Posterior vena cava (tissue), 2 donors: ENCODE data around the gene UROD. TPM values are rescaled to one million over a fixed set of nuclear protein-coding genes. Genes with fewer than 3 reads are reported as not detected.

Experiments
- DNase-seq: peaks from one replicate; pipeline ENCODE4 v3.0.0-alpha.2; 2020; ENCODE audit warnings: low spot score
- intact Hi-C, 2 donors: fragments of 100-400 bp; cut with DNase I; formaldehyde crosslinking; loops; one replicate each; pipeline versions ENCODE4 v1.14.1 to v1.14.2; 2022 to 2023
- total RNA-seq, 2 donors: library from RNA; stranded (reverse); fragmentation: NEBNext Ultra II Directional; extraction: Animal tissue kit (Norgen Biotek cat#: 25700); gene quantifications; one replicate each; pipeline ENCODE4 v1.2.1, GENCODE V29; 2021
- donor health status: DM: yes; HTN: yes; CAD: no.
- donor health status: DM: yes; HTN: yes; CAD: no.

The UROD gene
- total RNA-seq, 2 donors from 2014 or later = 59.5 to 68.6 TPM

GRCh38 chr1:45004281-45004920 is 7.7 kb upstream of the UROD start:
- no peak for DNase-seq
- intact Hi-C loops = loop anchor here in 1 of 2 donors (10.0 kb wide), 1 partner anchor 220 kb away; the partner anchor contains the start of gene BEST4

DNA sequence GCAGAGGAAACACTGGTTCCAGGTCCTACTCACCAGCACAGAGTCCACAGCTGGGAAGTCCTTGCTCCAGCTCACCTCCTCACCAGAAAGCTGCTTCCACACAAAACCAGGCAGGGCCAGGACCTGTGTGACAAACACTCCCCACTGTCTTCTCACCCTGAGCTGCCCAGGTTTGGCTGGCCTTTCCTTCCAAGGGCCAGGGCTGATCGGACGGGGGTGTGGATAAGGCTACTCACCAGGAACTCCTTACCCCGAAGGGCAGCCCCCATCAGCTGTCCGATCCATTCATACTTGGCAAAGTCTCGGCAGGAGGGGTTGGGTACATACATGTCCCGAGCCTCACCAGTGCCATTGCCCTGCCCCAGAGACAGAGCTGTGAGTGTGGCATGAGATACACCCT is 6.3 kb upstream of the UROD start:
- no peak for DNase-seq
- intact Hi-C loops = loop anchor here in 1 of 2 donors (10.0 kb wide), 1 partner anchor 221 kb away; the partner anchor contains the start of gene BEST4

DNA sequence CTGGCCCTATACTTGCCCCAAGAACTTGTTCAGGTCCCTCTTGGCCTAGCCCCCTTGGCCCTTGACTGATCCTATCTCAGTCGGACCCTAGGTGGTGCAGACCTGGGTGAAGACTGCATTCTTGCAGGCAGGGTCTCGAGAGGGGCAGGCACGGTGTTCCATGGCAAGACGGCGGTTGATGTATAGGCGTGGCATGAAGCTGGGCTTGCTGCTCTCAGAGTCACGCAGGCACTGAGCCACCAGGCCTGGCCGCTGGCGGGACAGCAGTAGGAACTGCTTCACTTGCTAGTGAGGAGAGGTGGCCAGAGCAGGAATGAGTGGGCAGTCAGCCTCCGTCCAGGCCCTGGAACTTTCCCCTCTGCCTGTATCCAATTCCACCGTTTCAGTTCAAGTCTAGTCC is 4.7 kb upstream of the UROD start:
- intact Hi-C loops = loop anchor here in 1 of 2 donors (10.0 kb wide), 1 partner anchor 223 kb away; the partner anchor contains the start of gene BEST4

GRCh38 chr1:45008076-45008475 is 4.0 kb upstream of the UROD start:
- intact Hi-C loops = loop anchor here in 1 of 2 donors (10.0 kb wide), 1 partner anchor 223 kb away; the partner anchor contains the start of gene BEST4
- DNase-seq = no peak

More for the DNA sequence above, 4.7 kb upstream of the UROD start:
- DNase-seq = no peak

GRCh38 chr1:45008516-45008915 is 3.5 kb upstream of the UROD start:
- DNase-seq = no peak
- intact Hi-C loops = loop anchor here in 1 of 2 donors (10.0 kb wide), 1 partner anchor 224 kb away; the partner anchor contains the start of gene BEST4

GRCh38 chr1:45009296-45009865 is 2.7 kb upstream of the UROD start:
- intact Hi-C loops = loop anchor here in 1 of 2 donors (10.0 kb wide), 1 partner anchor 225 kb away; the partner anchor contains the start of gene BEST4
- DNase-seq = no peak

DNA sequence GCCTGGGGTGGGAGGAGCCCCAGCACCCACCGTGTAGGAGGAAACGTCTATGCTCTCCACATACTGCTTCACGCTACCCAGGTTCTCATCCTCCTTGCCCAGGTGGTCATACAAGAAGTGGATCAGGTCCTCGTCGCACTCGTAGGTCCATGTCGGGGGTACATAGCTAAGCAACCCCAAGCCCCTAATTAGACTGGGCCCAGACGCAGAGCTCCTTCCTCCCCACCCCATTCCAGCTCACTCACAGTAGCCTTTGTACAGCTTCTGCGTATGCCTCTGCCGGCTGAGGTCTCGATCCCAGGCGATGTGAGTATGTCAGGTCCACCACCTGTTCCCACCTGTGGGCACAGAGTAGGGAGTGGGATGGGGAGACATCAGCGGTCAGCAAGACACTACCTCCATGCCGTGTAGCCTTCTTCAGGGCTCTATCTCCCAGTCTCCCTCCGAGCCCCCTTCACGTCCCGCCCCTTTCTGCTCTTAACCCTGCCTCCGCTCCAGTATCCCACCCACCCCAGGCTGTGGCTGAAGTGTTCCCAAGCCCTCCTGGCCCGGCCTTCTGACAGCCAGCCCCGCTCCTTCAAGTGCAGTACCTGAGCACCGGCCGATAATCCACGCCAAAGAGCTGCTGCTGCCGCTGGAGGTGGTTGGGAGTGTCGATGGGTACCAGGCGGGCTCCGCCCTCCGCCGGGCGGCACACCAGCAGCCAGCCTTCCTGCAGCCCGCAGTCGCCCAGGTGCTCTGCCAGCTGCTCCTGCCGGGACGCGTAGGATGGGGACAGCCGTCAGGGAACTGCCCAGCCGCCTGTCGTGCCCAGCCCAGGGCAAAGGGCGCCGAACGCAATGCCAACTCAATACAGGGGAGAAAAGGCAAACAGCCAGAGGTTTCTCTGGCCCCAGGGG is 1.8 kb upstream of the UROD start:
- intact Hi-C loops = loop anchor here (5.0 to 10.0 kb wide), 5 partner anchors 175 to 562 kb away; partner anchors contain the start of genes BEST4 (in 1 of the 2) and TESK2 (in 1 of the 2)
- DNase-seq = peak; percentile 81

- peak; percentile 92 for DNase-seq
- intact Hi-C loops = loop anchor here in 1 of 2 donors (5.0 to 10.0 kb wide), 4 partner anchors 176 to 561 kb away; partner anchors contain the start of gene TESK2
Observed at GRCh38 chr1:45010855-45011811, 921 bp upstream of the UROD start, which contains the start of gene HECTD3. Gene HECTD3 (minus strand): TSS chr1:45011324. CDS start chr1:45011257, 67 bp downstream.

GRCh38 chr1:45012639-45013278 is 705 bp downstream of the UROD start:
- intact Hi-C loops = loop anchor here (2.0 to 10.0 kb wide), 6 partner anchors 58 to 560 kb away; partner anchors contain the start of gene TESK2 (in 1 of the 2)
- peak; percentile 90 for DNase-seq

- no peak for DNase-seq
Observed at GRCh38 chr1:45013551-45014209, 1.6 kb downstream of the UROD start.

GRCh38 chr1:45014321-45015028 is 2.4 kb downstream of the UROD start:
- intact Hi-C loops = loop anchor here (2.0 to 10.0 kb wide), 5 partner anchors 180 to 558 kb away; partner anchors contain the start of gene TESK2 (in 1 of the 2)
- DNase-seq = peak; percentile 89

More at GRCh38 chr1:45013551-45014209, 1.6 kb downstream of the UROD start:
- intact Hi-C loops = loop anchor here (2.0 to 10.0 kb wide), 7 partner anchors 57 to 559 kb away; partner anchors contain the start of gene TESK2 (in 1 of the 2)

DNA sequence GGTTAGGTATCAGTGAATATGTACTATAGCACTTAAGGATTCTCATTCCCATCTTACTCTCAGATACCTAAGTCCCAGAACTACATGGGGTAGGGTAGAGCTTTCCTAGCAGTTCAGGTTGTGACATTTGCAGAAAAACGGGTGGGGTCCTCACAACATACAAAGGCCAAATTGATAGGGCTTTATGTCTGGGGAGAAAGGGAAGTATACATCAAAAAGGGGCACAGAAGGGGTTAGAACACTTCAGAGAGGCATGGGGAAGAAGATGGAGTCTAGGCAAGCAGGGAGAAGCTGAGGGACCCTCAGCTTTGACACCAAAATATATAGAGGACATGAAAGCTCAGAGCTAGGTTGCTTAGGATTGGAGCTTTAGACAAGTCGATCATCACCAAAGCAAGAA is 3.6 kb downstream of the UROD start:
- DNase-seq = no peak
- intact Hi-C loops = loop anchor here (2.0 to 10.0 kb wide), 3 partner anchors 181 to 479 kb away; partner anchors contain the start of gene TESK2 (in 1 of the 2)

- intact Hi-C loops = loop anchor here in 1 of 2 donors (10.0 kb wide), 2 partner anchors 181 to 479 kb away; partner anchors contain the start of gene TESK2
- DNase-seq = no peak
Observed at GRCh38 chr1:45016090-45016697, 4.1 kb downstream of the UROD start.

DNA sequence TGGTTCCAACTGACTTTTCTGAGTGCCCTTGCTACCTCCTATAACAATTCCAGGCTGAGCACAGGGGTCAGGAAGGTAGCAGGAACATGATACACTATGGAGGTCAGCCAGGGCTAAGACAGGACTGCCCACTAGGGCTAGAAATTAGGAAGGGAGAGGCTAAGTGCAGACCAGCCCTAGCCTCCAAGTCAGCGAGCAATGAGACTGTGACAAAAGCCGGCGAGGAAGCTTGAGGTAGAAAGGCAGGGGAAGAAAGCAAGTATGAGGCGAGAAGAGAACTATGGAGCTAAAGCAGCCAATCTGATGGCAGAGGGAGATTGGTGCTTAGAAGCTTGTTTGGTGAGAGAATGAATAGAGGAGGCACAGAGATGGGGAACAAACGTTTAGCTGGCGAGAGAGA is 4.7 kb downstream of the UROD start:
- intact Hi-C loops = loop anchor here in 1 of 2 donors (10.0 kb wide), 2 partner anchors 182 to 478 kb away; partner anchors contain the start of gene TESK2
- DNase-seq = no peak

DNA sequence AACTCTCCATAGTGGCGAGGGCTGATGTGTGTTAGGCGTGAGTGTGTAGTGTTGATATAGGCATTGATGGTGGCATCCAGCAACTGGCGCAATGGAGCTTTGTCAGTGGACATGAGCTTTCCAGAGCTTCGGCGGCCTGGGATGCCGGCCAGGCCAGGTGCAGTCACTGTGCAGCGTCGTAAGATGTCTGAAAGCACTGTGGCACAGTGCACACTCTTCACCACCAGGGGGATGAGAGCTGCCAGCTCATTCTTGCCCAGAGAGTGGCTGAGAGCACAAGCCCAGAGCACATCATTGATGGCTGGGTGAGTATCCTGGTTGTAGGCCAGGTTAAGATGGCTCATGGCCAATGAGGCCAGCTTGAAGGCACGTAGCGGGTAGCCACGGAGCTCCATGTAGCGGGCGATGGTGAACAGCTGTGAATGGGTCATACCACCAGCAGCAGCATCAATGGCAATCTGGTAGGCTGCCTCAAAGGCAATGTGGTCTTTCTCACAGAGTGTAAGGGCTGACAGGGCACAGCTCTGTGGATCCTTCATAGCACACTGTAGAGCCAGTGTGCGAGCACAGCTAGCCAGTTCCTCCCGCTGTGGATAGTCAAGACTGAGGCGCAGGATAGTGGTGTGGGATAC is 6.7 kb downstream of the UROD start:
- DNase-seq = peak; percentile 82

More for the DNA sequence above, 6.7 kb downstream of the UROD start:
- intact Hi-C loops = loop anchor here in 1 of 2 donors (10.0 kb wide), 2 partner anchors 184 to 476 kb away; partner anchors contain the start of gene TESK2
